GM23338 (cell line): ENCODE measurements around the gene WDR49.
"Not testable (repeated sequence)": the region's sequence is repeated elsewhere in the genome, so short reads cannot be mapped to it uniquely, and the experiment has no call there.

Source experiments
- CTCF ChIP-seq, 2 experiments: fragments of 200-600 bp in 1 of 2; sonication (generic) in 1 of 2; conservative IDR thresholded peaks; 2 replicates each; pipeline versions ENCODE4 v1.5.1 to v1.6.1; 2016 to 2017; ENCODE audit warnings: antibody characterized with exemption in 2 of 2, low read depth in 2 of 2, mild to moderate bottlenecking in 2 of 2, moderate library complexity in 1 of 2
- EZH2 ChIP-seq: fragments of 200-600 bp; sonication (generic); IDR thresholded peaks from one replicate; pipeline ENCODE4 v1.8.0; 2017; ENCODE audit warnings: antibody characterized with exemption, mild to moderate bottlenecking, low read depth; ENCODE audit not compliant: unreplicated experiment
- EZH2phosphoT487 ChIP-seq: fragments of 200-600 bp; sonication (generic); IDR thresholded peaks from one replicate; pipeline ENCODE4 v1.8.1; 2018; ENCODE audit warnings: antibody characterized with exemption; ENCODE audit not compliant: unreplicated experiment
- JUNB ChIP-seq: IDR thresholded peaks from one replicate; pipeline ENCODE4 v1.6.1; 2016; ENCODE audit warnings: antibody characterized with exemption; ENCODE audit not compliant: unreplicated experiment
- POLR2AphosphoS5 ChIP-seq: IDR thresholded peaks from 2 replicates; pipeline ENCODE4 v1.6.1; 2016; ENCODE audit warnings: antibody characterized with exemption, low read depth

GRCh38 chr3:167614196-167614595, 39.5 kb downstream of the WDR49 start:
- not testable (repeated sequence) for TF ChIP-seq CTCF (conservative IDR thresholded peaks at IDR 0.05; ENCODE audit: low read depth in 2 of 2); EZH2phosphoT487; EZH2; JUNB; POLR2AphosphoS5
